ES-I3 (cell line): ENCODE results near the gene CLCA2.
A peak's percentile ranks its signal among the peaks of the same experiment; 100 is the strongest.

Source experiments
- H3K36me3 ChIP-seq: 2 replicates; pipeline ENCODE4 v1.6.1; 2013; ENCODE audit warnings: mild to moderate bottlenecking, low read length, control low read depth, moderate library complexity; ENCODE audit not compliant: insufficient read depth
- H3K4me1 ChIP-seq: 2 replicates; pipeline ENCODE4 v1.6.1; 2013; ENCODE audit warnings: mild to moderate bottlenecking, control low read depth, low read length; ENCODE audit not compliant: insufficient read depth
- H3K9ac ChIP-seq: 2 replicates; pipeline ENCODE4 v1.6.1; 2013; ENCODE audit warnings: low read depth, mild to moderate bottlenecking, low read length, moderate library complexity
- H3K9me3 ChIP-seq: 2 replicates; pipeline ENCODE4 v1.6.1; 2013; ENCODE audit warnings: mild to moderate bottlenecking, low read length, moderate library complexity; ENCODE audit not compliant: control insufficient read depth, insufficient read depth

The CLCA2 gene

GRCh38 chr1:86423873-86424272, at the start of gene CLCA2:
CLCA2 (plus strand) TSS chr1:86424171; CDS start chr1:86424248, 77 bp downstream.
- H3K4me1 ChIP-seq: no peaks in the 10 kb centered on the region
- no peaks in the 10 kb centered on the region; the same call in 1 of the 2 replicates for H3K36me3 ChIP-seq
- no peak within 1 kb of the TSS for H3K9ac ChIP-seq
- H3K9me3 ChIP-seq: no peaks in the 10 kb centered on the region

DNA sequence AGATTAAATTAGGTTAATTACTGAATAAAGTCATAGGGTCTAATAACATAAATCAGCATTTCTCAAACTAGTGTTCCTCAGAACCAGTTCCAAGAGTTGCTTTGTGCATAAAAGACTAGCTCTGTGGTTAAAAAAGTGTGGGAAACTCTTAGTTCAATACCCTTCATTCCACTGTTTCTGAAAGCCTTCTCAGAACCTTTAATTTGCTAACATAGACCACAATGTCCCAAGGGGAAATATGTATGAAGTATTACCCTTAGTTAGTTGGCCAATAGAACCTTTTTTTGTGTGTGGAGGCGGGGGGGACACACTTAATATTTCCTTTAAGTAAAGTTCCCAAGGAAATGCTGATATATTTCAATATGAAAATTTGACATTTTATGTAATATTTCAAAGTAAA, 48.3 kb upstream of the CLCA2 start:
- H3K36me3 ChIP-seq: peaks cover 3% of the 10 kb centered on the region; the same call in 1 of the 2 replicates

DNA sequence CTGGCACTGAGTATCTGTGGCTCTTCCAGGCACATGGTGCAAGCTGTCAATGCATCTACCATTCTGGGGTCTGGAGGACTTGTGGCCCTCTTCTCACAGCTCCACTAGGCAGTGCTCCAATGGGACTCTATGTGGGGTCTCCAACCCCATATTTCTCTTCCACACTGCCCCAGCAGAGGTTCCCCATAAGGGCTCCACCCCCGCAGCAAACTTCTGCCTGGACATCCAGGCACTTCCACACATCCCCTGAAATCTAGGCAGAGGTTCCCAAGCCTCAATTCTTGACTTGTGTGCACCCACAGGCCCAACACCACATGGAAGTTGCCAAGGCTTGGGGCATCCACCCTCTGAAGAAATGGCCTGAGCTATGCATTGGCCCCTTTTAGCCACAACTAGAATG, 46.6 kb upstream of the CLCA2 start:
- Histone ChIP-seq H3K36me3 (peaks cover 3% of the 10 kb centered on the region; the same call in 1 of the 2 replicates), H3K4me1 (no peaks in the 10 kb centered on the region), H3K9me3 (0 out of 2 replicates have a peak, but pooled peaks cover 8% of the 10 kb centered on the region), H3K9ac (no peak overlapping the region)

More for the DNA sequence above, 48.3 kb upstream of the CLCA2 start:
- no peak overlapping the region for H3K9ac ChIP-seq
- 0 out of 2 replicates have a peak, but pooled peaks cover 8% of the 10 kb centered on the region for H3K9me3 ChIP-seq
- H3K4me1 ChIP-seq: no peaks in the 10 kb centered on the region

GRCh38 chr1:86378813-86379212, 45.2 kb upstream of the CLCA2 start:
- H3K9me3 ChIP-seq: 0 out of 2 replicates have a peak, but pooled peaks cover 8% of the 10 kb centered on the region
- no peaks in the 10 kb centered on the region for H3K4me1 ChIP-seq
- H3K9ac ChIP-seq: no peak overlapping the region
- H3K36me3 ChIP-seq: peaks cover 3% of the 10 kb centered on the region; the same call in 1 of the 2 replicates

- H3K4me1 ChIP-seq: no peaks in the 10 kb centered on the region
- H3K36me3 ChIP-seq: peaks cover 3% of the 10 kb centered on the region; the same call in 1 of the 2 replicates
- 0 out of 2 replicates have a peak, but pooled peaks cover 8% of the 10 kb centered on the region for H3K9me3 ChIP-seq
- no peak overlapping the region for H3K9ac ChIP-seq
These were observed 43.6 kb upstream of the CLCA2 start for GRCh38 chr1:86380257-86380861.

GRCh38 chr1:86381223-86381622, 42.7 kb upstream of the CLCA2 start:
- H3K36me3 ChIP-seq: peaks cover 3% of the 10 kb centered on the region; the same call in 1 of the 2 replicates
- no peak overlapping the region for H3K9ac ChIP-seq
- no peaks in the 10 kb centered on the region for H3K4me1 ChIP-seq
- 0 out of 2 replicates have a peak, but pooled peaks cover 8% of the 10 kb centered on the region for H3K9me3 ChIP-seq

GRCh38 chr1:86382878-86383277, 41.1 kb upstream of the CLCA2 start:
- peaks cover 3% of the 10 kb centered on the region; the same call in 1 of the 2 replicates for H3K36me3 ChIP-seq
- no peaks in the 10 kb centered on the region for H3K4me1 ChIP-seq
- no peak overlapping the region for H3K9ac ChIP-seq
- H3K9me3 ChIP-seq: 0 out of 2 replicates have a peak, but pooled peaks cover under 1% of the 10 kb centered on the region

GRCh38 chr1:86387916-86388627, 35.9 kb upstream of the CLCA2 start:
- Histone ChIP-seq H3K9me3 (no peaks in the 10 kb centered on the region), H3K9ac (no peak overlapping the region), H3K4me1 (no peaks in the 10 kb centered on the region), H3K36me3 (no peaks in the 10 kb centered on the region)

DNA sequence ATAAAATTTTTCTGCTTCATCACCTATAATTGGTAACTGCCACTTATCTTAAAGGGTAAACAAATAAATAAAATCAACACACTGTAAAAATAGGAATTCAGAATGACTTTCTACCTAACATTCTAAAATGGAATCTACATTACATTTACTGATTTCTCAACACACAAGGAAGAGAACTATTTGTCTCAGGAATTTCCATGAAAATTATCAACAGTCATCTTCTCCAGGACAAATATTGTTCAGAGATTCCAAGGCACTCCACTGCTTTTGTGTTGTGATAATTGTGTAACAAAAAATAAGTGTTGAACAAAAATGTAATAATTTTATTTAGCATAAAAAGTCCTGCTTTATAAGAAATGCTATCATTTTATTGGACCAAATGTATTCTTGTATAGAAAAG, 35.2 kb upstream of the CLCA2 start:
- Histone ChIP-seq H3K4me1 (no peaks in the 10 kb centered on the region), H3K36me3 (no peaks in the 10 kb centered on the region), H3K9ac (no peak overlapping the region), H3K9me3 (no peaks in the 10 kb centered on the region)

GRCh38 chr1:86389307-86389706, 34.7 kb upstream of the CLCA2 start:
- Histone ChIP-seq H3K9ac (no peak overlapping the region), H3K9me3 (no peaks in the 10 kb centered on the region), H3K36me3 (no peaks in the 10 kb centered on the region), H3K4me1 (no peaks in the 10 kb centered on the region)

GRCh38 chr1:86394416-86394815, 29.6 kb upstream of the CLCA2 start:
- Histone ChIP-seq H3K36me3 (no peaks in the 10 kb centered on the region), H3K9me3 (no peaks in the 10 kb centered on the region), H3K4me1 (no peaks in the 10 kb centered on the region), H3K9ac (no peak overlapping the region)

GRCh38 chr1:86395751-86396497, 28.0 kb upstream of the CLCA2 start, which contains the start of gene ODF2L:
ODF2L (minus strand) TSS chr1:86396323; CDS start chr1:86387027, 9,296 bp downstream.
- peak within 1 kb of the TSS; percentile 99 for H3K9ac ChIP-seq
- no peaks in the 10 kb centered on the region for H3K36me3 ChIP-seq
- H3K4me1 ChIP-seq: no peaks in the 10 kb centered on the region
- H3K9me3 ChIP-seq: no peaks in the 10 kb centered on the region

DNA sequence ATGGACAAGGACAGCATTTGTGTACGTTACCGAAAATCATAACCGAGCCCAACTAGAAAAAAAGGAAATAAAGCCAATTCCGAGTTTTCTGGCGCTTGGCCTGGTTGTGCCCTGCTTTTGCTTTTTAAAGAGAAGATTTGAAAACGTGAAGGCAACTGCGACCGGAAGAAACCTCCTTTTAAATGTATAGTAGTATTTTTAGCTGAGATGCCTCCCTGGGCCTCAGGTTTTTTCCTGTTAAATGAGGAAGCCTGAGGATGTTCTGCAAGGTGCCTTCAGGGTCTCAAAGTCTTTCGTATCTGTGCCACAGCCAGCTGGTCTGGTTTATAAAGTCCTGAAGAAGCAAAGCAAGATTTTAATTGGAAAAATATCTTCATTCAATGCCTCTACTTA, 27.5 kb upstream of the CLCA2 start:
- H3K36me3 ChIP-seq: no peaks in the 10 kb centered on the region
- H3K4me1 ChIP-seq: no peaks in the 10 kb centered on the region
- no peaks in the 10 kb centered on the region for H3K9me3 ChIP-seq
- H3K9ac ChIP-seq: peak overlapping the region; percentile 99

DNA sequence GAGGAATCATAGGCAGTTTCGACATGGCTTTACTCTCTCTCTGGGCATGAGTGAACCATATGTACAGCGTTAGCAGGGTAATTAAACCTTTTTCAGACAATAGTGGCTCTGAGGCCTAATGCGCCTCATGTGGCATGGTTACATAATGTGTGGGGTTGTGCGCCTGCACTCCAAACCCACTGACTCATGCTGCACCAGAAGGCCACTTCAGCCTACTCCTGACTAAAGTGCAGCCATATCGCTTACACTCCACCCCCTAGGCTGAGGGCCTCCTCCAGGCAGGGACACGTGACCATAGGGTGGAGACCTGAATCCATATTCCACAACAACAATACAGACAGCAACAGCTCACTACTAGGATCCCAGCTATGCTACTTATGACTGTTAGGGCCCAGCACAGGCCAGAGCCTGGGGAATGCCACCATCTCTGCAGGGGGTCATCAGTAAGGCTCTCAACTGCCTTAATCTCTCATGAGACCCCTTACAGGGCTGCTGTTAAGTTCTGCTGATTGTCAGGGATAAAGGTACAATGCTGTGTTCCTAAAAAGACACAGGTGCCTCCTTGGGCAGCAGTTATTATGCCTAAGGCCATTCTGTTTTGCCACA, 14.5 kb upstream of the CLCA2 start:
- Histone ChIP-seq H3K9ac (no peak overlapping the region), H3K4me1 (no peaks in the 10 kb centered on the region), H3K9me3 (no peaks in the 10 kb centered on the region), H3K36me3 (no peaks in the 10 kb centered on the region)
